MM.1S (cell line): ENCODE results near the gene CNNM2.

Experiments used
- CTCF ChIP-seq: fragments of 300-600 bp; sonication (generic); IDR thresholded peaks from 2 replicates; pipeline ENCODE4 v1.5.1; 2016; ENCODE audit warnings: antibody characterized with exemption, low read length, mixed read lengths
- EZH2 ChIP-seq: fragments of 300-600 bp; sonication (generic); optimal IDR thresholded peaks from 2 replicates; pipeline ENCODE3; 2017; ENCODE audit warnings: low read depth, mild to moderate bottlenecking, antibody characterized with exemption, low read length, mixed read lengths

DNA sequence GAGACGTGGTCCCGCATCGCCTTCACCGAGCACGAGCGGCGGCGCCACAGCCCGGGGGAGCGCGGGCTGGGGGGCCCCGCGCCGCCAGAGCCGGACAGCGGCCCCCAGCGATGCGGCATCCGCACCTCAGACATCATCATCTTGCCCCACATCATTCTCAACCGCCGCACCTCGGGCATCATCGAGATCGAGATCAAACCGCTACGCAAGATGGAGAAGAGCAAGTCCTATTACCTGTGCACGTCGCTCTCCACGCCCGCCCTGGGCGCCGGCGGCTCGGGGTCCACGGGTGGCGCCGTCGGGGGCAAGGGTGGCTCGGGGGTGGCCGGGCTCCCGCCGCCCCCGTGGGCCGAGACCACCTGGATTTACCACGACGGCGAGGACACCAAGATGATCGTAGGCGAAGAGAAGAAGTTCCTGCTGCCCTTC, 737 bp downstream of the CNNM2 start:
- no peak; the same call in 1 of the 2 replicates for TF ChIP-seq CTCF
- TF ChIP-seq EZH2: no peak
